ENCODE measurements around the gene CDH5.

- TF ChIP-seq CTCF (IDR thresholded peaks at IDR 0.05; ENCODE audit: control extremely low read depth in 1 of 3, insufficient read depth in 1 of 3, low read depth in 1 of 3, low read length in 3 of 3) (no peak), POLR2A (IDR thresholded peaks at IDR 0.05; ENCODE audit: control extremely low read depth in 1 of 2, low read depth in 2 of 2, low read length in 2 of 2) (no peak), MAX (IDR thresholded peaks at IDR 0.05) (no peak), SIN3A (conservative IDR thresholded peaks at IDR 0.05 in 1 of 2, IDR thresholded peaks at IDR 0.05 in 1 of 2; ENCODE audit: low read depth in 1 of 2, low read length in 2 of 2) (no peak), ATF3 (IDR thresholded peaks at IDR 0.05; ENCODE audit: insufficient read depth, low read depth, low read length) (no peak), JUN (IDR thresholded peaks at IDR 0.05; ENCODE audit: low read depth, low read length) (no peak), CHD2 (IDR thresholded peaks at IDR 0.05; ENCODE audit: low read length) (no peak), POLR2AphosphoS5 (IDR thresholded peaks at IDR 0.05; ENCODE audit: low read depth, low read length) (no peak), CHD1 (IDR thresholded peaks at IDR 0.05; ENCODE audit: low read depth, low read length) (no peak), EP300 (IDR thresholded peaks at IDR 0.05; ENCODE audit: borderline replicate concordance in 1 of 2, low read depth in 2 of 2, low read length in 2 of 2) (no peak)
Measured at GRCh38 chr16:66438536-66438935, 72.0 kb downstream of the CDH5 start.
